Fibroblast of skin of left quadriceps (primary cell): ENCODE measurements around the gene SMAD4.

Experiments
- DNase-seq, 2 experiments: peaks; one replicate each; pipeline ENCODE4 v3.0.0-alpha.2; 2013; ENCODE audit warnings: low read depth in 2 of 2

Gene SMAD4

GRCh38 chr18:51021226-51021965 lies 8.6 kb upstream of the SMAD4 start:
- DNase-seq: no peak

GRCh38 chr18:51025512-51025911 lies 4.5 kb upstream of the SMAD4 start:
- no peak for DNase-seq

- no peak for DNase-seq
Observed at GRCh38 chr18:51028201-51028805, 1.7 kb upstream of the SMAD4 start.

GRCh38 chr18:51029378-51029693 lies 677 bp upstream of the SMAD4 start:
- no peak for DNase-seq

GRCh38 chr18:51030537-51031258 lies 685 bp downstream of the SMAD4 start:
- peak; percentile 25 to 33 for DNase-seq

GRCh38 chr18:51032193-51032592 lies 2.2 kb downstream of the SMAD4 start:
- no peak for DNase-seq

- no peak for DNase-seq
Observed at GRCh38 chr18:51037230-51037629, 7.2 kb downstream of the SMAD4 start.

- DNase-seq: no peak
Observed at GRCh38 chr18:51038110-51038509, 8.1 kb downstream of the SMAD4 start.

- DNase-seq: no peak
Observed at GRCh38 chr18:51039138-51040112, 9.4 kb downstream of the SMAD4 start.

GRCh38 chr18:51041677-51042352 lies 11.8 kb downstream of the SMAD4 start:
- DNase-seq: no peak

- DNase-seq: no peak
Observed at GRCh38 chr18:51044928-51045585, 15.0 kb downstream of the SMAD4 start.

- DNase-seq: no peak
Observed at GRCh38 chr18:51048190-51048589, 18.2 kb downstream of the SMAD4 start.

GRCh38 chr18:51049137-51049536 lies 19.1 kb downstream of the SMAD4 start:
- DNase-seq: no peak

GRCh38 chr18:51051105-51051712 lies 21.2 kb downstream of the SMAD4 start:
- DNase-seq: peak in 1 of 2 experiments; percentile 25

- DNase-seq: no peak
Observed at GRCh38 chr18:51053814-51054213, 23.8 kb downstream of the SMAD4 start.

- DNase-seq: peak in 1 of 2 experiments; percentile 18
Observed at GRCh38 chr18:51054764-51055163, 24.8 kb downstream of the SMAD4 start.

- no peak for DNase-seq
Observed at GRCh38 chr18:51059969-51060368, 30.0 kb downstream of the SMAD4 start.

GRCh38 chr18:51064256-51064655 lies 34.2 kb downstream of the SMAD4 start:
- no peak for DNase-seq

- DNase-seq: peak in 1 of 2 experiments; percentile 31
Observed at GRCh38 chr18:51066273-51066672, 36.3 kb downstream of the SMAD4 start.

- peak; percentile 78 to 85 for DNase-seq
Observed at GRCh38 chr18:51068105-51068504, 38.1 kb downstream of the SMAD4 start.
